NCI-H774 (cell line): Measurements from ENCODE around the gene OR9Q2.
"Not testable (repeated sequence)": the region's sequence is repeated elsewhere in the genome, so short reads cannot be mapped to it uniquely, and the experiment has no call there.

ENCODE experiments used
- DNase-seq: peaks from one replicate; lab custom pipeline; 2025; lab: John Stamatoyannopoulos, UW

OR9Q2 gene, protein sequence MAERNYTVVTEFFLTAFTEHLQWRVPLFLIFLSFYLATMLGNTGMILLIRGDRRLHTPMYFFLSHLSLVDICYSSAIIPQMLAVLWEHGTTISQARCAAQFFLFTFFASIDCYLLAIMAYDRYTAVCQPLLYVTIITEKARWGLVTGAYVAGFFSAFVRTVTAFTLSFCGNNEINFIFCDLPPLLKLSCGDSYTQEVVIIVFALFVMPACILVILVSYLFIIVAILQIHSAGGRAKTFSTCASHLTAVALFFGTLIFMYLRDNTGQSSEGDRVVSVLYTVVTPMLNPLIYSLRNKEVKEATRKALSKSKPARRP

GRCh38 chr11:58188770-58189169, at the start of gene OR9Q2:
TSS of gene OR9Q2 (plus strand) at chr11:58189070. CDS start at chr11:58190491, 1,421 bp downstream.
- no peak for DNase-seq

GRCh38 chr11:58142761-58143160, 46.1 kb upstream of the OR9Q2 start:
- no peak for DNase-seq

GRCh38 chr11:58152781-58153180, 36.1 kb upstream of the OR9Q2 start:
- DNase-seq: no peak

- DNase-seq: no peak
Observed at GRCh38 chr11:58164389-58164788, 24.5 kb upstream of the OR9Q2 start.

DNA sequence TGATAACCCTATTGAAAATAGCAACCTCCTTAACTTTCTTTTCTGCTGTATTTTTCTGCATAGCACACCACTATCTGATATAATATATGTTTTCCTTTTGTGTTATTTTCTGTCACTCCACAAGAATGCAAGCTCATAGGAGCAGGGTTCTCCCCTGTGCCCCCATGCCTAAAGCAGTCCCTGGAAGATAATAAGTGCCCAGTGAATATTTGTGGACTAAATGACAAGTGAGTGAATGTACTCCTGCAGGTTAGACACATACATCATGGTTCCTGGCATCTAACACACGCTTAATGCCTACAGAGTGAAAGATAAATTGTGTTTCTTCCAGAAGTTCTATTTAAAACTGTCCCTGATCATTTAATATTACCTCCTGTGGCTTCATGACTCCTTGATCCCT, 23.9 kb upstream of the OR9Q2 start:
- DNase-seq: no peak

GRCh38 chr11:58165504-58166106, 23.3 kb upstream of the OR9Q2 start:
- DNase-seq: no peak

GRCh38 chr11:58177409-58178054, 11.3 kb upstream of the OR9Q2 start:
- DNase-seq: no peak

DNA sequence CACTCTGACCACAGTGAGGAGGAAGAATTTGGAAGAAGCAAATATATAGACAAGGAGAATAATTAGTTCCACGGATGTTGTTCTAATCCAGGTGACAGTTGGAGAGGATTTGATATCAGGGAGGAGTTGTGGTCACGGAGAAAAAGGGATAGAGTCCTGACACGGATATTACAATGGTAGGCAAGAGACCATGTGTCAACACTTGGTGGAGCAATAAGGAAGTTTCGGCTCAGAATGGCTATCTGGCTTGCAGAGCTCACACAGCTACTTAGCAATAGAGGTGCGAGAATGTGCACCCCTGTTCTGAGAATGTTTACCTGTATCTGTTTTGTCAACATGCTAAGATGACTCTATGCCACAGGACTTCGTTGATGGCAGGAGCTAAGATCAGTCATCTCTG, 10.4 kb upstream of the OR9Q2 start:
- DNase-seq: no peak

GRCh38 chr11:58179648-58180047, 9.2 kb upstream of the OR9Q2 start:
- DNase-seq: no peak

- DNase-seq: no peak
Observed at GRCh38 chr11:58186938-58187337, 1.9 kb upstream of the OR9Q2 start.

DNA sequence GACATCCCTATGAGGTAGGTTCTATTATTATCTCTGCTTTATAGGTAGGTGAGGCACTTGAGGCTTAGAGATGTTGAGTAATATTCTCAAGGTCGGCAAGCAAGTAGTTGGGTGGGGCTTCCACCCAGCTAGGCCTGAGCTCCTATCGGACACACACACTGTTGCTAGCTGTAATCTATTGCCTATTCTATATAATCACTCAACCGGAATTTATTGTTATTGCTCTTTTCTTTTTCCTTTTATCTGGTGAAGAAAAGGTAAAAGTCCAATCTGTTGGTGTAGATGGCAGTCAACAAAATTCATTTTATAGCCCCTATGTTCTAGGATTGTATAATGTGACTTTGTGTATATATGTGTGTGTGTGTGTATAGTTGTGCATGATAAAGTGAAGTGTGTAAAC, 3.4 kb downstream of the OR9Q2 start:
- no peak for DNase-seq

GRCh38 chr11:58193391-58193790, 4.5 kb downstream of the OR9Q2 start:
- DNase-seq: no peak

DNA sequence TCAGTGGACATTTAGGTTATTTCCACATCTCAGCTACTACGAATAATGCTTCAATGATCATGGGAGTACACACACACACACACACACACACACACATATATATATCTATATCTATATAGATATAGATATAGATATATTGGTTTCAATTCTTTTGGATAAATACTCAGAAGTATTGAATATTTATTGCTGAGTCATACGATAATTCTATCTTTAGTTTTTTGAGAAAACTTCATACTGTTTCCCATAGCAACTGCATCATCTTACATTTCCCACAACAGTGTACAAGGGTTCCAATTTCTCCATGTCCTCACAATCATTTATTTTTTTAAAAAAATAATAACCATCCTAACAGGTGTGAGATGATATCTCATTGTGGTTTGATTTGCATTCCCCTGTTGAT, 7.1 kb downstream of the OR9Q2 start:
- DNase-seq: no peak

GRCh38 chr11:58199271-58199670, 10.4 kb downstream of the OR9Q2 start:
- no peak for DNase-seq

DNA sequence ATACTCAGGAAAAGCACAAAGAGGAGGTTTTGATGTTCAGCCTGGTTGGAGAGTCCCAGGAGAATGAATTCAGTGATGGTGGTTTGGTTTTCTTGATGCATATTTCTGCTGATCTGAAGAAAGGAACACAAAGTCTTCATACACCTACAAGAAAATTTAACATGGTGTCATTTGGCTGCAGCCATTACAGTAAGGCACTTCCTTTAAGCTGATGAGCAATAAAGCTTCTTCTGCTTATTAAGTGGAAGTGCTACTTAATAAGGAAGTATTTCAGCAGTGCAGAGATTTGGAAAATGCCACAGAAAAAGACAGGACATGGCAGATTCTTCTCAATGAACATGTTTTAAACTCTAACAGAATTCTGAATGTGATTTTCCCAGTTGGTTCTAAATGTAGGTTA, 15.2 kb downstream of the OR9Q2 start, which contains the start of gene OR1S2:
TSS of gene OR1S2 (minus strand) at position 101 of the 400 bp plus-strand sequence. CDS start at position 101, 0 bp downstream.
- no peak for DNase-seq

GRCh38 chr11:58212420-58212819, 23.6 kb downstream of the OR9Q2 start, which contains the start of gene OR1S1:
TSS of gene OR1S1 (plus strand) at chr11:58212720.
- DNase-seq: not testable (repeated sequence)

- DNase-seq: no peak
Observed at GRCh38 chr11:58216476-58216875, 27.6 kb downstream of the OR9Q2 start.

DNA sequence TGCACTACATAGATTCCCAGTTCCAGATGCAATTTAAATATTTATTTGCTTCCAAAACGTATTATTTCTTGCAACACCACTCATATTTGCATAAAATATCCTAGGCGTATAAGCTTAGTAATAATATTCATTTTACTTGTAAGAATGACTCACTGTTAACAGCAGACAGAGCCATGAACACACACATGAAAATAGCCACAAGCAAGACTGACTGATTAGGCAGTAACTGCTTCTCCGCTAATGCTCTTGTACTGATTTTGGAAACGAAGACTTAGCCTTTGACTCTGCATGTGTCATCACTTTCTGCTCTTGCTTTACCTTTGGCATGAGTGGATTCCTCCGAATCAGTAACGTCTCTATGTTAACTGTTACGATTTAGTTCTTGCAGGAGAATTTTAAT, 33.9 kb downstream of the OR9Q2 start:
- no peak for DNase-seq

DNA sequence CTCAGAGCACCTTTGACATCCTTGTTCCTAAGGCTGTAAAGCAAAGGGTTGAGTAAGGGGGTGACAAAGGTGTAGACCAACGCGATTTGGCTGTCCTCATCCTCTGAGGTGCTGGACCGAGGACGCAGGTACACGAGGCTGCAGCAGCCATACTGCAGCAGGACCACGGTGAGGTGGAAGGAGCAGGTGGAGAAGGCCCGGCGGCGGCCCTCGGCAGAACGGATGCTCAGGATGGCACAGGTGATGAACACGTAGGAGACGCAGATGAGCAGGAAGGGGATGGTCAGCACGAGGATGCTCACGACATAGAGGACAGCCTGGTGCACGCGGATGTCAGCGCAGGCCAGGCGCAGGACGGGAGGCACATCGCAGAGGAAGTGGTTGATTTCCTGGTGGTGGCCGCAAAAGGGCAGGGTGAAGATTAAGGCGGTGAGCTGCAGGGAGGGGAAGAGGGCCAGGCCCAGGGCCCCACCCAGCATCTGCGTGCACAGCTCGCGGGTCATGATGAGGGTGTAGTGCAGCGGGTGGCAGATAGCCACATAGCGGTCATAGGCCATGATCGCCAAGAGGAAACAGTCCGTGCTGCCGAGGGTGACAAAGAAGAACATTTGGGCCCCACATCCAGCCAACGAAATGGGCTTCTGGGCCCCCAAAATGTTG, 39.2 kb downstream of the OR9Q2 start:
- no peak for DNase-seq
